ENCODE data around the gene NWD2. TPM values are rescaled to one million over a fixed set of nuclear protein-coding genes. Genes with fewer than 3 reads are reported as not detected.

The NWD2 gene
- total RNA-seq, 1 donor from 2014 or later: not detected

- intact Hi-C loops (cut with micrococcal nuclease): no loop called here
- no peak for DNase-seq
These were observed 192.0 kb downstream of the NWD2 start for GRCh38 chr4:37436546-37436945.

GRCh38 chr4:37437163-37437562 is 192.6 kb downstream of the NWD2 start:
- TF ChIP-seq CTCF (IDR thresholded peaks at IDR 0.05; ENCODE audit: borderline replicate concordance): no peak
- intact Hi-C loops (cut with micrococcal nuclease): no loop called here

More at GRCh38 chr4:37436546-37436945, 192.0 kb downstream of the NWD2 start:
- H3K27me3 ChIP-seq (ENCODE audit: low read depth): peaks cover 56% of the 10 kb centered on the region
- no peaks in the 10 kb centered on the region for H3K36me3 ChIP-seq
- no peak for TF ChIP-seq CTCF (IDR thresholded peaks at IDR 0.05; ENCODE audit: borderline replicate concordance)
- no peak overlapping the region for H3K27ac ChIP-seq (replicated peaks)
- H3K4me3 ChIP-seq: no peak overlapping the region
- no peaks in the 10 kb centered on the region for H3K4me1 ChIP-seq
- H3K9me3 ChIP-seq (replicated peaks): no peaks in the 10 kb centered on the region

GRCh38 chr4:37438564-37439279 is 194.2 kb downstream of the NWD2 start:
- no peaks in the 10 kb centered on the region for H3K36me3 ChIP-seq
- no peaks in the 10 kb centered on the region for H3K4me1 ChIP-seq
- H3K9me3 ChIP-seq (replicated peaks): no peaks in the 10 kb centered on the region
- intact Hi-C loops (cut with micrococcal nuclease): no loop called here
- H3K4me3 ChIP-seq: no peak overlapping the region
- no peak for TF ChIP-seq CTCF (IDR thresholded peaks at IDR 0.05; ENCODE audit: borderline replicate concordance)
- H3K27ac ChIP-seq (replicated peaks): no peak overlapping the region
- no peak for DNase-seq
- H3K27me3 ChIP-seq (ENCODE audit: low read depth): peaks cover 56% of the 10 kb centered on the region

More at GRCh38 chr4:37437163-37437562, 192.6 kb downstream of the NWD2 start:
- Histone ChIP-seq H3K4me3 (no peak overlapping the region), H3K27me3 (ENCODE audit: low read depth) (peaks cover 62% of the 10 kb centered on the region), H3K9me3 (replicated peaks) (no peaks in the 10 kb centered on the region), H3K4me1 (no peaks in the 10 kb centered on the region), H3K36me3 (no peaks in the 10 kb centered on the region), H3K27ac (replicated peaks) (no peak overlapping the region)
- DNase-seq: no peak

- Histone ChIP-seq H3K36me3 (no peaks in the 10 kb centered on the region), H3K27ac (replicated peaks) (no peak overlapping the region), H3K4me1 (no peaks in the 10 kb centered on the region), H3K27me3 (ENCODE audit: low read depth) (peaks cover 51% of the 10 kb centered on the region), H3K9me3 (replicated peaks) (no peaks in the 10 kb centered on the region), H3K4me3 (no peak overlapping the region)
- TF ChIP-seq CTCF (IDR thresholded peaks at IDR 0.05; ENCODE audit: borderline replicate concordance): no peak
- intact Hi-C loops (cut with micrococcal nuclease): no loop called here
- no peak for DNase-seq
These were observed 195.4 kb downstream of the NWD2 start for GRCh38 chr4:37439809-37440474.

- no peak overlapping the region for H3K4me3 ChIP-seq
- H3K9me3 ChIP-seq (replicated peaks): no peaks in the 10 kb centered on the region
- H3K4me1 ChIP-seq: no peaks in the 10 kb centered on the region
- H3K27ac ChIP-seq (replicated peaks): no peak overlapping the region
- H3K27me3 ChIP-seq (ENCODE audit: low read depth): peaks cover 53% of the 10 kb centered on the region
- H3K36me3 ChIP-seq: no peaks in the 10 kb centered on the region
- DNase-seq: no peak
- intact Hi-C loops (cut with micrococcal nuclease): no loop called here
- no peak for TF ChIP-seq CTCF (IDR thresholded peaks at IDR 0.05; ENCODE audit: borderline replicate concordance)
These were observed 196.0 kb downstream of the NWD2 start for GRCh38 chr4:37440501-37440900.

Measured in left ventricle myocardium inferior (tissue), 1 donor.